ENCODE measurements around the gene MAP4K2. TPM values are rescaled to one million over a fixed set of nuclear protein-coding genes. Genes with fewer than 3 reads are reported as not detected.

The MAP4K2 gene
- total and polyA plus RNA-seq, 2 of the 4 experiments (the other 2 are of a cell fraction) = 11.7 to 16.6 TPM

- Histone ChIP-seq H2BK20ac (ENCODE audit: low read depth, low read length) (no peak overlapping the region), H3K14ac (replicated peaks; ENCODE audit: low read depth, low read length) (no peak overlapping the region), H3K27me3 (ENCODE audit: control insufficient read depth, insufficient read depth, low read length) (no peaks in the 10 kb centered on the region), H2BK120ac (ENCODE audit: low read depth, low read length) (no peak overlapping the region; the same call in 1 of the 2 replicates), H4K91ac (ENCODE audit: insufficient read depth, low read depth, low read length) (no peak overlapping the region), H4K5ac (ENCODE audit: low read depth, low read length) (no peak overlapping the region), H2BK5ac (ENCODE audit: low read depth, low read length, poor library complexity, severe bottlenecking) (no peak overlapping the region), H3K9me1 (ENCODE audit: insufficient read depth, low read length) (no peaks in the 10 kb centered on the region), H2BK15ac (ENCODE audit: low read depth, low read length) (no peak overlapping the region), H3K4me3 (ENCODE audit: insufficient read depth, low read depth, low read length) (no peak overlapping the region), H3K4me1 (ENCODE audit: control insufficient read depth, insufficient read depth, low read length) (peaks cover 17% of the 10 kb centered on the region), H3K56ac (ENCODE audit: extremely low read depth, insufficient read depth, low read length) (no peak overlapping the region), H3K18ac (ENCODE audit: low read depth, low read length) (no peak overlapping the region), H3K36me3 (ENCODE audit: control insufficient read depth, insufficient read depth, low read length) (no peaks in the 10 kb centered on the region), H3K4me2 (ENCODE audit: low read depth, low read length) (no peak overlapping the region), H4K20me1 (ENCODE audit: insufficient read depth, low read length) (no peaks in the 10 kb centered on the region), H4K8ac (ENCODE audit: low read depth in 2 of 2, low read length in 2 of 2) (peak overlapping the region in 1 of 2 experiments; percentile 20; a peak in 1 of 4 replicates), H2AK9ac (replicated peaks; ENCODE audit: low read depth, low read length, poor library complexity) (peak overlapping the region; percentile 68), H3K23ac (ENCODE audit: low read depth, low read length) (no peak overlapping the region), H3K27ac (ENCODE audit: insufficient read depth, low read length) (no peak overlapping the region), H3K9me3 (ENCODE audit: control insufficient read depth, insufficient read depth, low read length) (no peaks in the 10 kb centered on the region), H3K9ac (ENCODE audit: low read depth, low read length) (no peak overlapping the region), H3K79me1 (ENCODE audit: low read depth in 1 of 2, low read length in 2 of 2) (peaks cover 0 to 17% of the 10 kb centered on the region in 2 experiments; a peak in 2 of 4 replicates), H3K4ac (ENCODE audit: low read depth, low read length) (no peak overlapping the region), H2AK5ac (ENCODE audit: low read depth, low read length) (peak overlapping the region; percentile 43; the same call in 1 of the 2 replicates), H2AFZ (replicated peaks; ENCODE audit: low read length, poor library complexity) (peak overlapping the region; percentile 87)
- POLR2A ChIA-PET (ENCODE audit: unreplicated experiment) = no interaction called here
- TF ChIP-seq NFE2L2 (IDR thresholded peaks at IDR 0.05; ENCODE audit: low read depth, low read length) = no peak
- 0 out of 2 replicates have a peak, but pooled peaks have one; percentile 43 for TF ChIP-seq CEBPB (IDR thresholded peaks at IDR 0.05; ENCODE audit: low read depth, low read length)
- TF ChIP-seq USF2 (IDR thresholded peaks at IDR 0.05; ENCODE audit: low read depth, low read length) = no peak
- ATAC-seq (ENCODE audit: low read depth) (no peak), DNase-seq (no peak)
- CTCF ChIA-PET = interaction anchor here (0.6 to 3.3 kb wide), 2 partner anchors 42 to 290 kb away, joined by 4 to 15 read pairs; no protein-coding TSS in a partner anchor
- in situ Hi-C loops (cut with MboI; ENCODE audit: low sequenced_read_pairs) = loop anchor here (5.0 to 10.0 kb wide), 2 partner anchors 47 to 160 kb away; no protein-coding TSS in a partner anchor
- intact Hi-C loops (cut with micrococcal nuclease) = loop anchor here (5.0 kb wide), 1 partner anchor 152 kb away; the partner anchor contains the start of gene BATF2
- dilution Hi-C loops (cut with HindIII; ENCODE audit: low sequenced_read_pairs, unreplicated experiment) = no loop called here
- 43% methylated on average over 1 of the region's 9 CpGs; no CpG with 5 or more reads in 1 of the 2 experiments for WGBS, 2 experiments (ENCODE audit: extremely low coverage in 2 of 2, insufficient read length in 1 of 2)
- no TSS peak for BruUV-seq (replicated peaks)
Measured at GRCh38 chr11:64845129-64845775, 42.2 kb upstream of the MAP4K2 start.

Measured in IMR-90 (cell line).